Gastroesophageal sphincter (tissue), 3 donors: ENCODE results near the gene WWTR1.

Experiments
- CTCF ChIP-seq, 4 experiments: fragments of 200-600 bp in 2 of 4; fragments of 450-650 bp in 2 of 4; sonication (generic) in 1 of 4; IDR thresholded peaks; one replicate each; pipeline ENCODE4 v1.5.1; 2017 to 2019; ENCODE audit warnings: antibody characterized with exemption in 4 of 4, mild to moderate bottlenecking in 2 of 4, moderate library complexity in 2 of 4
- EP300 ChIP-seq: sonication (generic); formaldehyde crosslinking; IDR thresholded peaks from one replicate; pipeline ENCODE4 v1.6.1; 2017; ENCODE audit warnings: antibody characterized with exemption, mild to moderate bottlenecking
- POLR2A ChIP-seq, 2 donors: fragments of 450-650 bp; IDR thresholded peaks; one replicate each; pipeline ENCODE4 v1.6.1; 2017; ENCODE audit warnings: antibody characterized with exemption in 2 of 2, mild to moderate bottlenecking in 2 of 2, moderate library complexity in 1 of 2
- POLR2AphosphoS5 ChIP-seq: sonication (generic); formaldehyde crosslinking; IDR thresholded peaks from one replicate; pipeline ENCODE4 v1.6.1; 2017; ENCODE audit warnings: antibody characterized with exemption

- no peak for TF ChIP-seq CTCF (IDR thresholded peaks at IDR 0.05)
- peak; percentile 28 for TF ChIP-seq POLR2AphosphoS5
- TF ChIP-seq POLR2A (IDR thresholded peaks at IDR 0.05), result no peak
- no peak for TF ChIP-seq EP300
Measured at GRCh38 chr3:149554826-149555225, 103.0 kb downstream of the WWTR1 start.
